NCI-H345 treated with DMSO at 0.1 percent for 48 hours (cell line): ENCODE measurements around the gene PCDHGA1.

ENCODE experiments used
- DNase-seq: peaks from one replicate; lab custom pipeline; 2025; ENCODE audit not compliant: unreplicated experiment; lab: John Stamatoyannopoulos, UW

Gene PCDHGA1

DNA sequence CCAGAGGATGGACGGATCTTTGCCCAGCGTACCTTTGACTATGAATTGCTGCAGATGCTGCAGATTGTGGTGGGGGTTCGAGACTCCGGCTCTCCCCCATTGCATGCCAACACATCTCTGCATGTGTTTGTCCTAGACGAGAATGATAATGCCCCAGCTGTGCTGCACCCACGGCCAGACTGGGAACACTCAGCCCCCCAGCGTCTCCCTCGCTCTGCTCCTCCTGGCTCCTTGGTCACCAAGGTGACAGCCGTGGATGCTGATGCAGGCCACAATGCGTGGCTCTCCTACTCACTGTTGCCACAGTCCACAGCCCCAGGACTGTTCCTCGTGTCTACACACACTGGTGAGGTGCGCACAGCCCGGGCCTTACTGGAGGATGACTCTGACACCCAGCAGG lies 160.5 kb downstream of the PCDHGA1 start:
- DNase-seq: no peak

DNA sequence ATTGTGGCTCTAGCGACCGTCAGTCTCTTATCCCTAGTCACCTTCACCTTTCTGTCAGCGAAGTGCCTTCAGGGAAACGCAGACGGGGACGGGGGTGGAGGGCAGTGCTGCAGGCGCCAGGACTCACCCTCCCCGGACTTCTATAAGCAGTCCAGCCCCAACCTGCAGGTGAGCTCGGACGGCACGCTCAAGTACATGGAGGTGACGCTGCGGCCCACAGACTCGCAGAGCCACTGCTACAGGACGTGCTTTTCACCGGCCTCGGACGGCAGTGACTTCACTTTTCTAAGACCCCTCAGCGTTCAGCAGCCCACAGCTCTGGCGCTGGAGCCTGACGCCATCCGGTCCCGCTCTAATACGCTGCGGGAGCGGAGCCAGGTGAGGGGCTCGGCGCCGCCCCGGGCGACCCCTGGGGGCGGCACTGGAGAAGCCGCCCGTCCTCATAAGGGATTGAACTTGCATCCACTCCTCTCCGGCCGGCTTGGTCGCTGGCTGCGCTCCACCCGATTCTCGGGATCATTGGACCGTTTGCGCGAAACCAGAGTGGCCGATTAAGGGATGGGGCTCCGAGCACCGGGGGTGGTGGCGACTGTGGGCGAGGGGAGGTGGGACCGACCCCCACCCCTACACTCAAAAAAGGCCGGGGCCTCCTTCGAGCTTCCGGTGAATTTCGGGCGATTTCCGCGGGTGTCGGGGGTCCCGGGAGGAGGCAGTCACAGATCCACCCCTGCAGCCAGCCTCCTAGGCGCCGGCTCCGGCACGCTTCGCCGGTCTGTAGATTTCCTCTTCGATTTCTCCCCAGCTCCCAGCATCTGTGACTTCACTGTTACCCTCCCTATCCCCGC lies 161.2 kb downstream of the PCDHGA1 start:
- DNase-seq: no peak

DNA sequence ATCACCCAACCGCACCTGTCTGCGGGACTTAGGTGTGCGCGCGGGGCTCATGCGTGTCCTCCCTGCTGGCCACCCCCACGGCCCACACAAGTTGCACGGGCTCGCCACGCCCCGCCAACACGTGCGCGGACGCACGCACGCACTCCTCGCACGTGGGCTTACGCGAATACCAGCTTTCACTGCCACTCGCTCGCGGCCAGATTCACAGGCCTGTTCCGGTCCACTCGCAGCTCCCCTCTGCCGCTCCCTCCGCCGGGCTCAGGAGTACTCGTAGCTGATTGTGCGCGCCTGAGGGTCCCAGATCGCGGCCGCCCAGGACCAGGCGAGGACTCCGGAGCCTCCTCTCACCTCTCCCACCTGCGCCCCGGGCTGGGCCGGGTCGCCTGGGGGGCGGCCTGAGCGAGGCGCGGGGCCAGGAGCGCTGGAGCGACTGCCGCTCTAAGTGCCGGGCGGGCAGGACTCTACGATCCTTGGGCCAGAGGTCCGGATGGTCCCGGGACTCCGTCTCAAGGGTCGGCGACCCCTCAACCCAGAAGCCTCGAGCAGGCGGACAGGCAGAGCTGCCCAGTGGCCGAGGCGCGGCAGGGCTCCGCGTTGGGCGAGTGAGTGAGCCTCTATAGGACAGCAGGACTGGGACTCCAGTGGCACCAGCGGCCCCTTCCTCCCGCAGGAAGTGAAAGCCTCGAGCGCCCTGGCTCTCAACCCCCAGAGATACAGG lies 162.0 kb downstream of the PCDHGA1 start:
- no peak for DNase-seq

DNA sequence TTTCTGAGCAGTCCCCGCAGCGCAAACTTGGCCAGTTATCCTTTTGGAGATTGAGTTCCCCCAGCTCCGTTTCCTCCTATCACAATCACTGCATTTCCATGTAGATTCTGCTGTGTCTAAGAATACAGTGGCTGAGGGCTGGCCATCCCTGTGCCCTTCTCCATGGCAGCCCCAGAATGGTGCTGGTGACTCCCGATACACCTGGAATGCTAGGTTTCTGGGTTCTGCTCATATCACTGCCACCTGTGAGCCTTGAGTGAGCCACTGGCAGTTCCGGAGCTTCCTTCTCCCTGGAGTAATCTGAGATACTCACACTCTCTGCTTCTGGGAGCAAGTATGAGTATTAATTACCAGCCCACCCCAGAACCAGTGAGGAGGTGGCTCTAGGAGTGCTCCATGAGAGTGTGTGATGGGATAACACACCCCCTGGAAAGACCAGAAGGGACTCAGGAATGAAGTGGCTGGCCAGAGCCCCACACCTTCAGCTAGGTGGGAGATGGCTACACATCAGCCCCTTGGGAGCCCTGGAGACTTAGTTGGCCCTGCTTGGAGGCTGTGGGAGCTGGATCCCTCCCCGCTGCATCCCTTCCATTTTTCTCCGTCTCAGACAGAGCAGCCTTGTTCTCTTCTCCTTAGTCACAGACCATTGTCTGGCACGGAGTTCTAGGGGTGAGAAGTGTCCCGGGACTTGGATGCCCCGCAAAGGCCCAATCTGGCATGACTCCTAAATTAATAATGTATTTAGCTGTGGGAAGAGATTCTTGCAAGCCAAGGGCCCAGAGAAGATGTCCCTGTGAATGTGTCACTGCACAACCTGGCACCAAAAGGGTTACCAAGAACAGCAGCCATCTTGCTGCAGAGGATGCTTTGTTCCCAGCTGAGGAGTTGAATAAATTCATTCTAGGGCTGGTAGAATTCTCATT lies 163.4 kb downstream of the PCDHGA1 start:
- DNase-seq: no peak

DNA sequence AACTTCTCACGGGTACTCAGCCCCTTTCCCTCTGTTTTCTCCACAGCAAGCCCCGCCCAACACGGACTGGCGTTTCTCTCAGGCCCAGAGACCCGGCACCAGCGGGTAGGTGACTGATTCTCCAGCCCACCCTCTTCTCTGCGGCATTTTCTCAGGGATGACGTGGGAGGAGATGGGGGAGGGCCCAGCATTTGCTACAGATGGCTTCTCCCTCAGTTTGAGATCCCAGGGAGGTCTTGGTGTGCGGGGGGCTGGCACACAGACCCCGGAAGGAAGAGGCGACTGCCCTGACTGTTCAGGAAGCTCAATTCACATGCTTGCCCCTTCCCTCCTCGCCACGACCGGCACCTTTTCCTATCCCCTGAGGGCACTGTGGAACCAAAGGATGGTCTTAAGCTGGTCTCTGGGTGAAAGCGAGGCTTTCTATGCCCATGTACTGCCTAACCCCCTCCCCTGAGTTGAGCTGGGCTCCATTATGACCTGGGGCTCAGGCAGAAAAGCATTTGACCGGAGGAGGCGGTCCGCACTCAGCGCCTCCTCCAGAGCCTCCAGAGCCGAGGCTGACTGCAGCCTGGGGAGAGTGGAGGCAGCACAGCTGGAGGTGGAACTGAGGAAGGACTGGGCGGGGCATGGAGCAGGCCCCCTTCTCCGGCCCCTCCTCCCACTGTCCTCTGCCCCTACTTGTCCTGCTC lies 164.6 kb downstream of the PCDHGA1 start:
- DNase-seq: no peak

DNA sequence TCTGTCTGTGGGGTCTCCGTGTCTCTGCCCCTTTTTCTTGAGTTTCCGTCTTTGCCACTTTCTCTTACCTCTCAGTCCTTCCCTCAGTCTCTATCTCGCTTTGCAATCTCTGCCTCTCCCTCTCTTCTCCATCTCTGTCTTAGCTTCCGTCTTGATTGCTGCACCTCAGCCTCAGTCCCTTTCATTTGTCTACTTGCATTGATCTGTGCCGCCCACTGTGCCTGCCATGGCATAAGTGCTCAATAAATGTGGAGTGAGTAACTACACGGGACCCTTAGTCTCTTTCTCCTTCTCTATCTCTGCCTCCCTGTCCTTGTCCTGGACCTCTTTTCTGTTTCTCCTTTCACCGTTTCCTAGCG lies 165.1 kb downstream of the PCDHGA1 start:
- DNase-seq: no peak

DNA sequence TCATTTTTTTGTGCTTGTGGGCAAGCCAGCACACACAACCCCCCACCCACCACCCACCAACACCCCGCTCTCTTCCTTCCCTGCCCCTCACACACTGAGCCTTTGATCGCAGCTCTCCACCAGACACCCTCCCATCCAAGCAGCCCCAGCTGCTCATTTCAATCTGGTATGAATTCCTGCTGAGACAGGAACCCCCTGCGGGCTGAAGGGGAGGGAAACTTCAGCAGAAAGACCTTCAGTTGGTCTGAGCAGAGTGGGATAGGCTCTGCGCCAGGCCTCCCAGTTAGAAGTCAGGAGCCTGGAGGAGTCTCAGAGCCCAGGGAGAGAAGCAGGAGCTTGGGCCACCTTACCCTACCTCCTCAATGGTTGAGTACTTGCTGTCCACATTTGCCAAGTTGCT lies 165.7 kb downstream of the PCDHGA1 start:
- no peak for DNase-seq

DNA sequence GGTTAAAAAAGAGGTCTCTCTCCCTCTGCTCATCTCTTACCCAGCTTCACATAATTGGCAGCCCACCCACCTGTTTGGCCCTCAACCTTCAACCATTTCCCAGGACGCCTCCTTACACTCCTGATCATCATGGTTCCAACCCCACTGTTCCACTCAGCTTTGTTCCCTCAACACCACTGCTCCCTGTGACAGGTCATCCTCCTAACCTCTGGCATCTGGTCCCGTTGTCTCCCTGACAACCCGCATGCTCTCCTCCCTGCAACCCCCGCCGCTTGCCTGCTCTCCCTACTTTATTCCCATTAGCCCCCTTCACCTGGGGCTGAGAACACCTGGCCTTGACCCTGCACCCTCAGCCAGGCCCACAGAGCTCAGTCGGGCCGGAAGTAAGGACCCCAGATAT lies 171.4 kb downstream of the PCDHGA1 start:
- no peak for DNase-seq

DNA sequence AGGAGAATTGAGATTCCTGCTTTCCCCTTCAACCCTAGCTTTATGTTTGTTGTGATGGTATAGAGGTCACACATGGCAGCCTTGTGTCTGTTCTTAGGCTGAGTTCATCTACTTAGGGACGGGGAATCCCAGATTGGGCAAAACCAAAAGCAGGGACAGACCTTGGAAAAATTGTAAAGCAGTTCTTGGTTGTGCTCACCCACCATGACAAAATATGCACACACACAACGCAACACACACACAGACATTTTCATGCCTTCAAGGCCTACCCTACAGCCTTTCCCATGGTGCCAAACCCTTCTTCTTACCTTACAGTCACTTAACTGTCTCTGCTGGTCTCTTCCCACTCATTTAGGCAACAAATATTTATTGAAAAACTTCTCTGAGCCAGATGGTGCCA lies 173.4 kb downstream of the PCDHGA1 start:
- no peak for DNase-seq

DNA sequence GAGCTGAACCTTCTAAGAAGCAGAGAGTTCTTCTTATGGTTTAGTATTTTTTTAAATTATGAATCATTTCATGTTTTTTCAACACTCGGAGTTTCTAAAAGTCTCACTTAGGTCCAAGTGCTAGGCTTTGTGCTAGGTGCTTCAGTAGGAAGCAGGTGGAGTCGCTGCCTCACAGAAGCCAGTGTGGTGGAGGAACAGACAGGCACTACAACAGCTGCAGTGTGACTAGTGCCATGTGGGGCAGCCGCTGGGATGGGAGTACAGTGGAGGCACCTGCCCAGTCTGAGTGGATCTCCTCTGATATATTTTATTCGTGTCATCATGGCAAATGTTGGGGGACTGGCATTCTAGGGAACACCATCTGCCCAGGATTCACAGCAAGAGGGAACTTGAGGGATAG lies 173.9 kb downstream of the PCDHGA1 start:
- no peak for DNase-seq

DNA sequence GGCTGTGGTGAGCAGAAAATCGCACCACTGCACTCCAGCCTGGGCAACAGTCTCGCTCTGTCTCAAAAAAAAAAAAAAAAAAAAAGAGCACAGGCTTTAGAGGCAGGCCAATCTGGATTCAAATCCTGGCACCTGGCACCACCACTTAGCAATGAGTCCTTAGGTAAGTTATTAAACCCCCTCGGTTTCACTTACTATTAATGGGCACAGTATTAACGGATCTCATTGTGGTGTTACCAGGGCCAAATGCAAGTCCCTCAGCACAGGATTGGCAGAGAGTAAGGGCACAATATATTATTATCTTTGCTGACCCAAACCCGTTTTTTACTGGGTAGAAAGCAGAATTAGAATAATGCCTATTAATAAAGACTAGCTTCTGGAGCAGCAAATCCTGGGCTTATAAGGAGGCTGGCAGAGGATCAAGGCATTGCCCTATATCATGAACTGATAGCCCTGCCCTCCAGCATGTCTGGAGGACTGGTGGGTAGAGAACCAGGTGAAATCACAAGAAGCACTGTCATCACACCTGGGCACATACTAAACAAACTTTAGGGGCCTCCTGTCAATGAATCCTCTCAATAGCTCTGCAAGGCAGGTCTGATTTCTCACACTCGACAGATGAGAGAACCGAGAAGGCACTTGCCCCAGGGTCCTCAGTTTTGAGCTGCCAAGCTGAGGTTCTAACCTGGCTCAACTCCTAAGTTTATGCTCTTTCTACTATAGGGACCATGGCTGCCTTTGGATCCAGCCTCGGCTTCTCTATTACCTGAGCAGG lies 176.3 kb downstream of the PCDHGA1 start:
- no peak for DNase-seq

DNA sequence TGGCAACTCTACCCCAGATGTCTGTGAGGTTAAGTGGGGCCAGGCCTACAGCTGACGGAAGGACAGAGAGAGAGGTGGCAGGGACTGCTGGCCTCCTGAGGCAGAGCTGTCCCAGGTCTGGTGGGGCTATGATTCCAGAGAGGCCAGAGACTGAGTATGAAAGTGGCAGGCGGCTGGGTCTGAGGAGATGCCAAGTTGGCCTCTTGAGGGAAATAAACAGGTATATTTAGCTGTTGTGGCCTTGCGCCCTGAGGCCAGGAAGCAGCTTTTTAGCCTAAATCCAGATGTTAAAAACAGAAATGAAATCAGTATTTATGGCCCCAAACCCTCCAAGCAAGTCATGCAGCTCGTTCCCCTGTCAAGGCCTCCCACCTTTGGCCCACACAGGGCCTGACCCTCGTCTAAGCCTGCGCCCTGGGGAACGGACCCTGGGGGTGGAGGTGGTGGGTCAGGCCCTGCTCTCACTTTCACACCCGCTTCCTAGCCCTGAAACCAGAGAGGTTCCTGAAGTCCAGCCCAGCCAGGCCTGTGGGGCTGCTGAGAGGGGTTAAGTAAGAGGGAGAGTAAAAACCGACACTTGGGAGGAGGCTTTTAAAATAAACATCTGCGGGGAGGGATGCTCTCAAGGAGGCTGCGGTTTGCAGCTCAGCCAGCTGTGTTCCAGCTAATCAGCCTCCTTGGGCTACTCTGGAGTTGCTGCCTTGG lies 177.2 kb downstream of the PCDHGA1 start:
- no peak for DNase-seq

DNA sequence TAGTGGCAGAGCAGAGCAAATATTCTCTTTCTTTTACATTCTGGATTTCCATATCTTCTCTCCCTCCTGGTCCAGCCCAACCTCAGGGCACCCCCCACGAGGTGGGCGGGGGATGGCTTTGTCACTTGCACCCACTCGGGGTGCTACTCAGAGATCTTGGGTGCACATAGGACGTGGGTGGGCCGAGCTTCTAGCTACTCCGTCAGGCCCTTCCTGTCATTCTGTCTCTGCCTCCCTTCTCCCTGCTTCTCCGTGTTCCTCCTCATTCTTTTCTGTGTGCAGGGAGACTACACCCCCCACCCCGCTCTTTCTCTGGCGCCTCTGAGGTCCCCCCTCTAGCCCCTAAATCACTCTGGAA lies 178.1 kb downstream of the PCDHGA1 start:
- no peak for DNase-seq

DNA sequence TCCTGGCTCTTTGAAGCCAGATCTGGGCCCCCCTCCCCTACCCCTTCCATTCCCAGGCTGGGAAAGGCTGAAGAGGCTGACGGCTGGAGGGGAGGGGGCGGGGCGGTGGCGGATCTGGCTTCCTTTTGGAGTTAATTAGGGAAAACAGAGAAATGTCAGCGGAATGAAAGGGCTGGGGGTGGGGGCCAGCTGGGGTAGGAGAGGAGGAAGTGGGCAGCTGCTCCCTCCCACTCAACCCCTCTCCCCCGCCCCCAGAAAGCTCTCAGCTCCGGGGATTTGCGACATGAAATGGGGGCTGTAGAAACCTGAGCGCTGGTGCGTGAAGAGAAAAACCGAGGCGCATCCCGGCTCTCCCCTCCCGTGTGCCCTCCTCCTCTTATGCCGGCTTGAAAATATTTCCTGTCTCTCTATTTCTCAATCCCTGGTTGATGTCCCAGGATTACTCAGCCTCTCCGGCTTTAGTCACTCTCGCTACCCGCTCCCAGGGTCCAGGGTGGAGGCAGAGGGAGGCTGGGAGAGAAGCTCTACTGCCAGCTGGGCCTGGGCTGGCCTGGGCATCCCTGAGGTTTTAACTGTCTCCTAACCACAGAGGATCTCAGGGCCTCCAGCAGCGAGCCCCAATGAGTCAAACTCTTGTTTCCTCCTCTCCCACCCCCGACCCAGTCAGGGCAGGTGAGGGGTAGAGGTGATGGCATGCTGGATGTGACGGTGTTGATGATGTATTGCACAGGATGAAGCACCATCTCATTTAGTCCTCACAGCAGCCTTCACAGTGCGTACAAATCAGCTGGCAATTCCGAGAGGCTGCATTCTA lies 178.7 kb downstream of the PCDHGA1 start:
- DNase-seq: no peak

DNA sequence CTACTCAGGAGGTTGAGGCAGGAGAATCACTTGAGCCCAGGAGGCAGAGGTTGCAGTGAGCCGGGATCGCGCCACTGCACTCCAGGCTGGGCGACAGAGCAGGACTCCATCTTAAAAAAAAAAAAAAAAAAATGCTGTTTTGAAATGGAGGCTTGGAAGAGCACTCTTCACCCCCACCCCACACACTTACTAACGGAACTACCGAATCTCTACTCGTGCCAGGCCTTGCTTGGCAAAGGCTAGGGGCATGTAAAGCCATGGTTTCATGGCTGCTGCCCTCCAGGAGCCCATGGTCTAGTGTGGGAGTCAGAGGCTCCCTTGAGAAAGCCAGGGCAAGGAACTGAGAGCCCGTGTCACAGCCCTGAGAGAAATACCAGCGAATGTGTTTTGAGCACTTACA lies 179.8 kb downstream of the PCDHGA1 start:
- DNase-seq: no peak

DNA sequence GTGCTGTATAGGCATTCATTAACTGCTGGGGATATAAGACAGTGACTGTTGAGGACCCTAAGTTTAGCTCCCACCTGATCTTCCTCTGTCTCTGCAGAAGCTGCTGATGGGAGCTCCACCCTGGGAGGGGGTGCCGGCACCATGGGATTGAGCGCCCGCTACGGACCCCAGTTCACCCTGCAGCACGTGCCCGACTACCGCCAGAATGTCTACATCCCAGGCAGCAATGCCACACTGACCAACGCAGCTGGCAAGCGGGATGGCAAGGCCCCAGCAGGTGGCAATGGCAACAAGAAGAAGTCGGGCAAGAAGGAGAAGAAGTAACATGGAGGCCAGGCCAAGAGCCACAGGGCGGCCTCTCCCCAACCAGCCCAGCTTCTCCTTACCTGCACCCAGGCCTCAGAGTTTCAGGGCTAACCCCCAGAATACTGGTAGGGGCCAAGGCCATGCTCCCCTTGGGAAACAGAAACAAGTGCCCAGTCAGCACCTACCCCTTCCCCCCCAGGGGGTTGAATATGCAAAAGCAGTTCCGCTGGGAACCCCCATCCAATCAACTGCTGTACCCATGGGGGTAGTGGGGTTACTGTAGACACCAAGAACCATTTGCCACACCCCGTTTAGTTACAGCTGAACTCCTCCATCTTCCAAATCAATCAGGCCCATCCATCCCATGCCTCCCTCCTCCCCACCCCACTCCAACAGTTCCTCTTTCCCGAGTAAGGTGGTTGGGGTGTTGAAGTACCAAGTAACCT lies 180.7 kb downstream of the PCDHGA1 start:
- no peak for DNase-seq

DNA sequence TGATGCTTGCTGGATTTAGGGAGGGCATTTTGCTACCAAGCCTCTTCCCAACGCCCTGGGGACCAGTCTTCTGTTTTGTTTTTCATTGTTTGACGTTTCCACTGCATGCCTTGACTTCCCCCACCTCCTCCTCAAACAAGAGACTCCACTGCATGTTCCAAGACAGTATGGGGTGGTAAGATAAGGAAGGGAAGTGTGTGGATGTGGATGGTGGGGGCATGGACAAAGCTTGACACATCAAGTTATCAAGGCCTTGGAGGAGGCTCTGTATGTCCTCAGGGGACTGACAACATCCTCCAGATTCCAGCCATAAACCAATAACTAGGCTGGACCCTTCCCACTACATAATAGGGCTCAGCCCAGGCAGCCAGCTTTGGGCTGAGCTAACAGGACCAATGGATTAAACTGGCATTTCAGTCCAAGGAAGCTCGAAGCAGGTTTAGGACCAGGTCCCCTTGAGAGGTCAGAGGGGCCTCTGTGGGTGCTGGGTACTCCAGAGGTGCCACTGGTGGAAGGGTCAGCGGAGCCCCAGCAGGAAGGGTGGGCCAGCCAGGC lies 181.5 kb downstream of the PCDHGA1 start:
- DNase-seq: no peak

DNA sequence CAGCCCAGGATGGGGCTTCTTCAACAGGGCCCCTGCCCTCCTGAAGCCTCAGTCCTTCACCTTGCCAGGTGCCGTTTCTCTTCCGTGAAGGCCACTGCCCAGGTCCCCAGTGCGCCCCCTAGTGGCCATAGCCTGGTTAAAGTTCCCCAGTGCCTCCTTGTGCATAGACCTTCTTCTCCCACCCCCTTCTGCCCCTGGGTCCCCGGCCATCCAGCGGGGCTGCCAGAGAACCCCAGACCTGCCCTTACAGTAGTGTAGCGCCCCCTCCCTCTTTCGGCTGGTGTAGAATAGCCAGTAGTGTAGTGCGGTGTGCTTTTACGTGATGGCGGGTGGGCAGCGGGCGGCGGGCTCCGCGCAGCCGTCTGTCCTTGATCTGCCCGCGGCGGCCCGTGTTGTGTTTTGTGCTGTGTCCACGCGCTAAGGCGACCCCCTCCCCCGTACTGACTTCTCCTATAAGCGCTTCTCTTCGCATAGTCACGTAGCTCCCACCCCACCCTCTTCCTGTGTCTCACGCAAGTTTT lies 182.1 kb downstream of the PCDHGA1 start:
- no peak for DNase-seq
